NAMALWA (cell line): ENCODE data around the gene ANKRD53.

ENCODE experiments used
- DNase-seq: peaks from one replicate; pipeline ENCODE4 v3.0.0-alpha.2; 2015; ENCODE audit warnings: low spot score

The ANKRD53 gene, protein sequence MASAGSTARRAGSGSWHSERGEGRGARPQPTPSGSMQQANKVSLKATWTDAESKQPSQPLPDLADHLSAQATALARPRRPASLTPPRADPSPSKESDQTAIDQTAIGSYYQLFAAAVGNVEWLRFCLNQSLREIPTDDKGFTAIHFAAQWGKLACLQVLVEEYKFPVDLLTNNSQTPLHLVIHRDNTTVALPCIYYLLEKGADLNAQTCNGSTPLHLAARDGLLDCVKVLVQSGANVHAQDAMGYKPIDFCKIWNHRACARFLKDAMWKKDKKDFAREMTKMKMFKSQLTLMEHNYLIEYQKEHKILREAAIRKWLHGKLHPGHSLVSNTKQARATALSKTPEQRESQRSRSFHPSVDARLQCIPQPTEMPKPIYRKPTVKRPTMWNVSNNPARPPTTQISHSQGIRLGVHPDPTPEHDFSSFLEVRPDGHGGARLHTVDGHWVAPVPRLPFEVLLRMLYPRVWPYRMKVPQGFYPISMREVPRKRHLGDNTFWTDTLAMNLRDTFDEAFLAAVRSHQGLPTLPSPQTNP

DNA sequence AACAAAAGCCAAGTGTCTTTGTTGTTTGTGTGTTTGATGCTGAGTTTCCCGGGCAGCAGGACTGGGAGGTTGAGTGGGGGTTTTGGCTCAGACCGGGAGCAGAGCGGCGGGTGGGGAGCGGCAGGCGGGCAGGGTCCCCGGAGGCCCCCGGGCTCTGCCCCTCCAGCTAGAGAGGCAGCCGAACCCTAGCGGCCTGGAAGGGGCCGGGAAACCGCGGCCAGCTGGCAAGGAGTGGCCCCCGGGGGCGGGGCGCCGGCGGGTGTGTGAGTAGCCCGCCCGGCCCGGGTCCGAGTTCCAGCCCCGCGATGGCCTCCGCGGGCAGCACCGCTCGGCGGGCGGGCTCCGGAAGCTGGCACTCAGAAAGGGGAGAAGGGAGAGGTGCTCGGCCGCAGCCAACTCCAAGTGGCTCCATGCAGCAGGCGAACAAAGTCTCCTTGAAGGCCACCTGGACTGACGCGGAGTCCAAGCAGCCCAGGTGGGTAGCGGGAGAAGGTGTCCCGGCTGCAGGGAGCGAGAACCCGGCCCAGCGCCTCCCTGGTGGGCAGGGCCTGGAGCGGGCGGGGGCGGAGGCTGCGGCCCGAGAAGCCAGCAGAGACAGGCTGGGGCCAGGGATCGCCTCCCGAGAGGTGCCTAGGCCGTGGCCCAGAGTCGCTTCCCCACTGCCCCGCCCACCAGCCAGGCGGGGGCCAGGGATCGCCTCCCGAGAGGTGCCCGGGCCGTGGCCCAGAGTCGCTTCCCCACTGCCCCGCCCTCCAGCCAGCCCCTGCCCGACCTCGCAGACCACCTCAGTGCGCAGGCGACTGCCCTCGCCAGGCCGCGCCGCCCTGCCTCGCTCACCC is at the start of gene ANKRD53:
TSS of gene ANKRD53 (plus strand) at position 290 of the 839 bp plus-strand sequence. CDS start at position 306, 16 bp downstream.
- no peak for DNase-seq

DNA sequence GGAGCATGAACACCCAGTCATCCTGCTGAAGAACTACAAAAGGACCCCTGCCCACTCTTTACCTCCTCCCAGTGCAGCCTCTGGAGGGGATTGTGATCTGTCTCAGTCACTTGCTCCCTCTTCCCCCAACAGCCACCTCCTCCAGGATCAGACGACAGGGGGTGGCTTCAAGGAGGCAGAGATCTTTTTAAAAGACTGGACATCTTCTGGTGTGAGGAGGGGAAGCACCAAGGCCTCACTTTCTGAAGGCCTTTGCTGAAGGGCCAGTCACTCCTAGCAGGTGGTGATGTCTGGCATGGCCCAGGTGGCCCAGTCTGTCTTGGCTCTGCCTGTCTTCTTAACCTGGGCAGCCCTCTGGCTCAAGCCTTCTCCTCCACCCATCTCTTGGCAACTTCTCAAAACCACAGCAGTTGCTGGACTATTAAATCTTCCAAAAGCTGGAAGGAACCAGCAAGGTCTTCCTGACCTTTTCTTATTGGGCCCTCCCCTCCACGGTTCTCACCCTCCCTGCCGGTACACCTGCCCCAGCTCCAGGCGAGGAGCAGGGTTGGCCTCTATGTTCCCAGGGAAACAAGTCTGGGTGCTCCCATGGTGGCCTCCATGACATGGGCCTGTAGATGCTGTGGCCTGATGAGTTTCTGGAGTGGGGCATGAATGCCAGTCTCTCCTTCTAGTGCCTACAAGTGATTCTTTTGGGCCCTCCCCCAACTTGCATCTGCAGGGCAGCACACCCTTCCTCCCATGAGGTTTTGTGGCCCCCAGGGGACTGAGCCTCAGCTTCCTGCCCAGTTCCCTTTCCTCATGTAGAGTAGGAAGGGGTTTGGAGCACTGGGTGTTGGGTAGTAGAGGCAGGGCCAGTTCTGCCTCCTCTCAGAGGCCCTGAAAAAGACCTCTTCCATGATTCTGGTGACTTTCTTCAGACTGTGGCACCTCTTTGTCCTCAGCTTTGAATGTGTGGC is 47.8 kb upstream of the ANKRD53 start:
- no peak for DNase-seq

DNA sequence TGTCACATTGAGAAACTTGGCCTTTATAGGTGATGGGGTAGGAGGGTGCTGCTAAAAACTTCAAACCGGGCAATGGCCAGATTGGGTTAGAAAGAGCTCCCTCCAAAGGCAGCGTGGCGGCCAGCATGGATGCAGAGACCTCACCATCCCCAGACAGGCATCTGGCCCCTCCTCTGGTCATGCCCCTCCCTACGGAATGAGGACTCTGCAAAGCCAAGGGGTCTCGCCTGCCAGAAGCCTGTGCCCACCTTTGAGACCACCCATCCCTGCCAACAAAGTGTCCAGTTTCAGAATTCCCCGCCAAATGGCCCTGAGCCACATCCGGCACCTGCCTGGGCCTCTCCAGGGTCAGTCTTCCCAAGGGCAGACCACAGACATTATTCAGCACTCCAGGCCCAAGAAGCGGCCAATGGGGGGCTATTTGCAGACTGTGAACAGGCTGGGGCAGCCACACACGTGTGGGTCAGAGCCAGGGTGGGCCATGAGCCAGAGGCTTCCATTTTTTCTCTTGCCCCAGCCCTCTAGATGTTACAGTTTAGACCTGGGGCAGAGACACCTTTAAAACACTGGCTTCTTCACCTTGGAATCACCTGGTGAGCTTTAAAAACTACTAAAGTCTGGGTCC is 46.9 kb upstream of the ANKRD53 start:
- DNase-seq, result no peak

DNA sequence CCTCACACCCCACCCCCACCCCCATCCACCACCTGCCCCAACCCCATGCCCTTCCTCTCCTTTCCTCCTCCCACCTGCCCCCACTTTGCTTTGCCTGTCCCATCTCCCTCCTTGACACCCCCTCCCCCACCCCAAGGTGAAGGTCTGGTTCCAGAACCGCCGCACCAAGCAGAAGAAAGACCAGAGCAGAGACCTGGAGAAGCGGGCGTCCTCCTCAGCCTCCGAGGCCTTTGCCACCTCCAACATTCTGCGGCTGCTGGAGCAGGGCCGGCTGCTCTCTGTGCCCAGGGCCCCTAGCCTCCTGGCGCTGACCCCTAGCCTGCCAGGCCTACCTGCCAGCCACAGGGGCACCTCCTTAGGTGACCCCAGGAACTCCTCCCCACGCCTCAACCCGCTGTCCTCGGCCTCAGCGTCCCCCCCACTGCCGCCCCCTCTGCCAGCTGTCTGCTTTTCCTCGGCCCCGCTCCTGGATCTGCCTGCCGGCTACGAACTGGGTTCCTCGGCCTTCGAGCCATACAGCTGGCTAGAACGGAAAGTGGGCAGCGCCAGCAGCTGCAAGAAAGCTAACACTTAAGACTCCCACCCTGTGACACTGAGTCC is 45.7 kb upstream of the ANKRD53 start:
- DNase-seq, result no peak

DNA sequence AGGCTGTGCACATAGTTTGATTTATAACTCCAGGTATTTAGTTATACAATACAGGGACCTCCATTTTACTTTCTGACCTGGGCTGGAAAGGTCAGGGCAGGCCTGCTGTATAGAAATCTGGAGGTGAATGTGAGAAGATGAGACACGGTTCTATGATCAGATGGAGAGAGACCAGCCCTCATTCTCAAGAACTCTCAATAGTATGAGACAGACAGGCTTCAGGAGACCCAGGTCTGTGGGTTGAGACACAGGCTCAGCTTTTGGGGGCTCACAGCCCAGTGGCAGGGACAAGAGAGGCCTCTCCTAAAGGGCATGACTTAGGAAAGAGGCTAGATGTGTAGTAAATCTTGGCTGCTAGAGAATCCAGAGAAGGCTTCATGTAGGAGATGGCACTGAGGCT is 43.4 kb upstream of the ANKRD53 start:
- DNase-seq, result no peak

DNA sequence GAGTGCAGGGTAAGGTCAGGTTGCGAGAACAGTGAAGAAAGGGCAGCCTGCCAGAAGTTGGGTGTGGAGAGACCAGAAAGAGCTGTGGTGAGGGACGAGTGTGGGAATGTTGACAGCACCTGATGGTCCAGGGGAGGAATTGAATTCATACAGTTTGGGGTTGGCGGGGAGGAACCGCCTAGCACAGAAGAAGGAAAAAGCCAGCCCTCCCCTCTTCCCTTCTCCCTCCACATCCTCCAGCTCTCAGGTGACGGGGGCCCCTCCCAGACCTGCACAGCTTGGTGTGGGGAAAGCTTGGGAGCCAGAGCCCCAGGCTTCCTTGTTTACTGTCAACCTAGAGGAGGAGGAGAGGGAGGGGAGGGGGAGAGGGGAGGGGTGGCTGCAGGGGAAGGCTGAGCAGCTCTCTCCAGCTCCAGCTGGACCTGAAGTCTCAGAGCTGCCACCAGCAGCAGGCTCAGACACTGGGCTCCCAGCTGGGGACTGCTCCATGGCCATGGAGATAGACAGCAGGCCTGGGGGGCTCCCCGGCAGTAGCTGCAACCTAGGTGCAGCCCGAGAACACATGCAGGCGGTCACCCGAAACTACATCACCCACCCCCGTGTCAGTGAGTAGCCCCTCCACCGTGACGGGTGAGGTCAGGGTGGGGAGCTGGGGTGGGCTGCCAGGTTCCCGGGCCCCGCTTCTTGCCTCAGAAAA is 42.8 kb upstream of the ANKRD53 start, which contains the start of gene ATP6V1B1:
TSS of gene ATP6V1B1 (plus strand) at position 433 of the 697 bp plus-strand sequence. CDS start at position 488, 55 bp downstream.
- DNase-seq, result no peak

DNA sequence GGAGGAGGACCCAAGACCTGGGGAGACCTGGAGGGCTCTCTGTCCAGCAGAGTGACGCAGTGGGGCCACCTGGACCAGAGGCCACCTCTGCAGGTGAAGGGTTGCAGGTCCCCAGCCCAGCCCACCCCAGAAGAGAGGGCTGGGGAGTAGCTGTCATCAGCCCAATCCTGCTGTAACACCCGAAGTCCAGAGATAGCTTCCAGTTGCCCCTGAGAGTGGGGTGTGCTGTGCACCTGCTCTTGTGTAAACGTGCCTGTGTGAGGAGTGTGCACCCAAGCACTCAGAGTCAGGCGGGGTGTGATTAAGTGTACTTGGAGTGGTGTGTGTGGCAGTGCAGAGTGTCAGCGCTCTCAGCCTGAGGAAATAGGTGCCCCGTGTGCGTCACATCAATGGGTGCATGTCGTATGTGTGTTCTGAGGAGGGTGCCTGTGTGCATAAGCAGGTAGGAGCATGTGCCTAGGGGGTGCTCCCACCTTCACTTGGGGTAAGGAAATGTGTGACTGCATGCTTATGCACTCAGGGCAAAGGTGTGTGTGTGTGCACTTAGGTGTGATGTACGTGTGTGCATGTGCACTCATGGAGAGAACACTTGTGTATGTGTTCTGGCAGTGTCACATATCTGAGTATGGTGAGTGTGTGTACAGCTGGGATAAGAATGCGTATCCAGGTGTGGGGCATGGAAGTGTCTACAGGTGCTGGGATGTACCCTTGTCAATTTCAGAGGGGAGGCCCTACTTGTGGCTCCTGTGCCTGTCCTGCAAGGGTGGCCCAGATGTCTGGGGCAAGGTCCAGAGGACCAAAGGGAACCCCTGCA is 42.1 kb upstream of the ANKRD53 start:
- no peak for DNase-seq

DNA sequence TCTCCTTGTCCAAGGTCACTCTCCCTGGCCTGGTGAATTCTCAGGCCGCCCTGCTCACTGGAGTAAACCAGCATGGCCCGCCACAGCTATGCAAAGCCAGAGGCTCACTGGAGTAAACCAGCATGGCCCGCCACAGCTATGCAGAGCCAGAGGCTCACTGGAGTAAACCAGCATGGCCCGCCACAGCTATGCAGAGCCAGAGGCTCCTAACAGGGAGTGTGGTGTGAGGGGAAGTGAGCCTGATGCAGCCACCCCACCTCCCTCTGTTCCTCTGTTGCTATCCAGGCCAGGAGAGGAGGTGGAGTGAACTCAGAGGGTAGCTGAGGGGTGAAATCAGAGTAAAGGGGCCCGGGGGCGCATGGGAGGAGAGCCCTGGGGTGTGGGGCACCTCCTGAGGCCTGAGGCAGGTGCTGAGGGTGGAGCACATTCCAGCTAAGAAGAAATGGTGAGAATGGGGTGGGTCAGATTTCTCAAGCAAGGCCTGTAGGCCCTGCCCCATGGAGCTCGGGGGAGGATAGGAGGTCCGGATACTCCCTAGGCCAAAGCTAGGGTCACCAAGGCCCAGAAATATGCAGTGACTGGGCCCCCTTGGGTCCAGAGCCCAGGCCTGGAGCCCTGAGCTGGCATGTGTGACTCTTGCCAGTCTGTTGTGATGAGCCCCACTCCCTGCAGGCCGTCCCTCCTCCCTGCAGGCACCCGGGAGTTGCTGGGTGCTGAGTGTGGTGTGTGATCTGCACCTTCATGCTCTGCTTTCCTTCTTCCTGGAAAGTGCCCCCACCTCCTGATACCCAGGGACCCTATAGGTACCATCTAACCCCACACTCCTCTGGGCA is 41.2 kb upstream of the ANKRD53 start:
- no peak for DNase-seq

DNA sequence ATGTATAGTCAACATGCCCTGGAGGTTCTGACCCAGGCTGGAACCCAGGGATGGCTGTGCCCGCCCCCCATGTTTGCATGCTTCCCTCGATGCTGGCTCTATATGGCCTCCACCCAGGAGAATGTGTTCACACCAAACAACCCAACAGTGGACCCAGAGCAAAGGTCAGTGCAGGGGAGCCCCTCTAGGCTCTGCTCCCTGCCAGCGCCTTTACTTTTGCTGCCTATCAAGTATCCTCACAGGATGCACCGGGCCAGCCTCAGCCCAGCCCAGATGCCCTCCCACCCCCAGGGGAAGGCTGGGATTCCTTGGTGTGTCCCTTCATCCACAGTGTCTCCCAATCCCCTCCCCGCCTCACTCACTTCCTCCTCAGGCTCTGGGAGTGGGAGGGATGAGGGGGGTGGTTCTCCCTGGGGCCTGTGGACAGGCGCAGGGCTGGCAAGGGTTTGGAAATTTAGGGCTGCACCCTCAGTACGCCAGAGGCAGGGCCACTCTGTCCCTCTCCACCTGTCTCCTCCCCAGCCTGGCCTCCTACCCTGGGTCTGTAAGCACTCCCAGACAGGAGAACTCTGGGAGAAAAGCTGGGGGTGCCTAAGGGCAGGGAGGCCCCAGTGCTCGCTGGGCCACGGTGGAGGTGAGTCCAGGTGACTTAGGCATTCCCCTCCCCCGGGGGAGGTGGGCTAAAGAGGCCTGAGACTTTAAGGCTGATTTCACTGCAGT is 40.4 kb upstream of the ANKRD53 start:
- DNase-seq, result no peak

DNA sequence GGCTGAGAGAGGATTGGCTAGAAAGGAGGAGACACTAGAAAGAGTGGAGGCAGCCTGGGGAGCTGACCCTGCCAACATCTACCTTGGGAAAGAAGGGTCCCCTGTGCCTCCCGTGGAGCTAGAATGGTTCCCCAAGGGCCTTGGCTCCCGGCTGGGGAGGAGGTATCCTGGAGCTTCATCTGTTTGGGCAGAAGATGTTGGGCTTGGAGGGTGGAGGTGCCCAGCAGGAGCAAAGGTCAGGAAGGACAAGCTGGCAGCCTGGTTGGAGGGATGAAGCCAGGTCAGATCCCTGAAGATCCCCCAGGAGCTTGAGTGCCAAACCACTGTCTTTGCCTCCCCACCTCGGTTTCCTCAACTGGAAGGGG is 39.9 kb upstream of the ANKRD53 start:
- no peak for DNase-seq

DNA sequence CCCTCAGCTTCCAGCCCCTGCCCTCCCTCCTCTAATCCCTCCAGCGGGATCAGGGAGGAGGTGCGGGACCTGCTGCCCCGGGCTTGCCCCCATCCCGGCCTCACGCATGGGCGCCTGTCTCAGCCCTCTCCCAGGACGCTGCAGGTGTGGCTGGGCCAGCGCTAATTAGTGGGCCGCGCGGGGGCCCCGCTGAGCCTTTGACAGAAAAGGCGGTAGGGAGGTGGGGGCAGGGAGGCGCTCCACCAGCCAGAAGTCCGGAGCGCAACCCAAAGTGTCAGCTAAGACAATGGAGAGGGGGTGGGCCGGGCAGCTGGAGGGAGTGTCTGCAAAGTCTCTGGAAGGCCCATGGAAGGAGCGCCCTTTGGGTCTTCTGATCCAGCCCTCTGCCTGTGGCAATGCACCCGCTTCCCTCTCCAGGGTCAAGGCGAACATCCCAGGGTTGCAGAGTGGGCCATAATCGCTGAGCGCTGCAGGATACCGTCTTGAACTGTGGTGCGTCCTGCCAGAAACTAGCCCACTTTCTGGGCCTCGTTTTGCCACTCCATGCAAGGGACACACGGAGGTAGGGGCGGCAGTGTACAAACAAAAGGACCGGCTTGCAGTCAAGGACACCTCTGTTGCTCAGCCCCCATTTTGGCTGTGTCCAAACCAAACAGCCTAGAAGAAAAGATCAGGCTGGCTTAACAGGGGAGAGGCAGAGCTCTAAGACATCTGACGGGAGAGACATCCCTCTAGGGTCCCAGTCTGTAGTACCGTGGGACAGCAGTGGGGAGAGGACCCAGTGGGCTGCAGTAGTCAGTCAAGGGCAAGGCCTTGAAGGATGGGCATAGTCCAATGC is 39.2 kb upstream of the ANKRD53 start:
- DNase-seq, result no peak

DNA sequence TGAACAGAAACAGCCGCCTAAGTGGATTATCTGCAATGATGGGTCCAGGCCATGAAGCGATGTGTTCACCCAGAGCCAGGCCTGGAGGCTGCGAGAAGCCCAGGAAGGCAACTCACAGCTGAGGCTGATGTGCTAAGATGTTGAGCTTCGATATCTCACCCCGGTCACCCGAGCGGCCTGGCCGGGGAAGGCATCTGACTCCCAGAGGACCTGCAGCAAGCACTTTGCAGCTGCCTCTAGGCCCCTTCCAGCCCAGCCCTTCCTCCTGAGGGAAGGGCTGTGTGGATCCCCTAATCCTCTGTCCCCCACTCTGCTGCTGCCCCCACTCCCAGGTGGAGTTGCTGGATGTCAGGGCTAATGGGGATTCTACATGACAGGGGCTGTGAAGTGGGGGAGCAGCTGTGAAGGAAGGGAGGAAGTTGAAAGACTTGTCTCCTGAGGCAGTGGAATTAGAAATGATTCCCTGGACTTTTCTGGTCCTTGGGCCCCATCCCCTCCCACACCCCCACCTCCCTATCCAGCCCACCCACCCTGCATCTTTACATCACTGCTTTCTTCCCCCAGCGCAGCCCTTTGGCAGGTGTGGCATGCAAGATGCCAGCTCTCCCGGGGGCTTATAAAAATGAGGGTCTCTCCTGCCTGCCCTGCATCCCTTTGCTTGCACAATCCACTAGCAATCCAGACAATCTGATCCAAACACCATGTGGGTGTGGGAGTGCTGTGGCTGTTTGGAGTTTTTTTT is 38.4 kb upstream of the ANKRD53 start:
- no peak for DNase-seq

DNA sequence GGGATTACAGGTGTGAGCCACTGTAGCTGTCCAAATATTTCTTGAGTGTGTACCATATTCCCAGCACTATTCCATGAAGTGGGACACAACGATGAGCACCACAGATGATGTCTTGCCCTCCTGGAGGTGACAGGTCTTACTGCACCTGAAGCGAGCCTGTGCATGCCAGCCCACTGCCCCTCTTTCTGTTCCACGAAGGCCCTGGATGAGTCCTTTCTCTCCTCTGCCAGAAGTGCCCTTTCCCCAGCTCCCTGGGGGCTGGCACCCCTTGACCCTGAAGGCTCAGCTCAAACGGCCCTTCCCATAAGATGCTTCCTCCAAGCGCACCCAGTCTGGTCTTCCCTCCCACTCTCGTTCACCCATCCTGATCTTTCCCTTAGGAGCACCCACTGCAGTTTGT is 37.2 kb upstream of the ANKRD53 start:
- no peak for DNase-seq

DNA sequence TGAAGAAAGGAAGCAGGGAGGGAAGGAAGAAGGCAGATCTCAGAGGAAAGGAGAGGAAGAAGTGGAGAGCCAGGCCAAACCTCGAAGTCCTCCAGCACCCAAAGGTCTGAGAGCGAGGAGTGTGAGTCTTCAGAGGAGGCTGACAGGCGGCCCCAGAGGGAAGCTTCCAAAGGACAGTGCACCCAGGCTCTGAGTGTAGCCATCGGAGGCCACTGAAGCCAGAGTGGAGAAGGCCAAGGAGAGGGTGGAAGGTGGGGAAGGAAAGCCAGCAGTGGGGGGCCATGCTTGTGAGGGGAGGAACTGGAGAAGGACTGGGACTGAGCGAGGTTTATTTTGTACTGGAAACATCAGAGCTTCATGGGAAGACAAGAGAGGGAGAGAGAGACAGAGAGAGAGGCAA is 36.7 kb upstream of the ANKRD53 start:
- no peak for DNase-seq

DNA sequence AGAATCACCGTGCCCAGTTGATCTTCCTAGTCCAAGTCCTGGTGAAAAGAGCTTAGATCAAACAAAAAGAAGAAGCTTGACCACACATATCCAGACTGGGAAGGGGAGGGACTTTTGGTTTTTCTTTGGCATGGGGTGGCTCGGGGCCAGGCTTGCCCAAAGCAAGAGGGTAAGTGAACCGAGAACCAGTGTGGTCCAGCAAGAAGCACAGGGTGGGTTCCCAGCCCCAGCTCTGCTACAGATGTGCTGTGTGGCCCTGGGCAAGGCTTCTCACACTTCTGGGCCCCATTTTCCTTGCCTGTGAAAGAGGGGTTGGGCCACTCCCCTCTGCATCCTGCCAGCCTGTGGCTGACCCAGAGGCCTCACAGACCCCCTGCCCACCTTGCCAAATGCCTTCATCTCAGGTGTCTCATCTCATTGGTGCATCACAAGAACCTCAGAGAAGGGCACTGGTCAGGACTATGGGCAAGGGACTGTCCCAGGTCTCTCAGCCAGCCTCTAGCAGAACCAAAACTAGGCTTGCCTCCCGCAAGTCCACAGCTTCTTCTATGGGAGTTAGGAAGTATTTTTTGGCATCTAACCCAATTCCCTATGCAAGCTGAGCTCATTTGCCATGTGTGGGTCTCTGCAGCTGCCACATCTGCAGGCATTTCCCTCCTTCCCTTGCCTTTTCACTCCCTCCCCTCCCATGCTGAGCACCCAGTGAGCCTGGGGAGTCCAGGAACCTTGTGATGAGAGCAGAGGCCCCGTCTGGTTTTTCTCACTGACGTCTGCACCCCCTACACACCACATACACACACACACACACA is 35.8 kb upstream of the ANKRD53 start:
- DNase-seq, result no peak
